Lower leg skin (tissue), 3 donors: Measurements from ENCODE around the gene FLT3.
"Not testable (repeated sequence)": the region's sequence is repeated elsewhere in the genome, so short reads cannot be mapped to it uniquely, and the experiment has no call there.

Source experiments
- POLR2A ChIP-seq, 2 donors: fragments of 450-650 bp; IDR thresholded peaks; one replicate each; pipeline ENCODE4 v1.6.1; 2016 to 2017; ENCODE audit warnings: antibody characterized with exemption in 2 of 2, mild to moderate bottlenecking in 1 of 2, moderate library complexity in 1 of 2
- TF ChIP-seq, protein P1 (sequence below), 3 donors: fragments of 450-650 bp; IDR thresholded peaks; one replicate each; pipeline ENCODE4 v1.5.1; 2016; ENCODE audit warnings: antibody characterized with exemption in 3 of 3, mild to moderate bottlenecking in 3 of 3, moderate library complexity in 2 of 3

- TF ChIP-seq, protein P1, sequence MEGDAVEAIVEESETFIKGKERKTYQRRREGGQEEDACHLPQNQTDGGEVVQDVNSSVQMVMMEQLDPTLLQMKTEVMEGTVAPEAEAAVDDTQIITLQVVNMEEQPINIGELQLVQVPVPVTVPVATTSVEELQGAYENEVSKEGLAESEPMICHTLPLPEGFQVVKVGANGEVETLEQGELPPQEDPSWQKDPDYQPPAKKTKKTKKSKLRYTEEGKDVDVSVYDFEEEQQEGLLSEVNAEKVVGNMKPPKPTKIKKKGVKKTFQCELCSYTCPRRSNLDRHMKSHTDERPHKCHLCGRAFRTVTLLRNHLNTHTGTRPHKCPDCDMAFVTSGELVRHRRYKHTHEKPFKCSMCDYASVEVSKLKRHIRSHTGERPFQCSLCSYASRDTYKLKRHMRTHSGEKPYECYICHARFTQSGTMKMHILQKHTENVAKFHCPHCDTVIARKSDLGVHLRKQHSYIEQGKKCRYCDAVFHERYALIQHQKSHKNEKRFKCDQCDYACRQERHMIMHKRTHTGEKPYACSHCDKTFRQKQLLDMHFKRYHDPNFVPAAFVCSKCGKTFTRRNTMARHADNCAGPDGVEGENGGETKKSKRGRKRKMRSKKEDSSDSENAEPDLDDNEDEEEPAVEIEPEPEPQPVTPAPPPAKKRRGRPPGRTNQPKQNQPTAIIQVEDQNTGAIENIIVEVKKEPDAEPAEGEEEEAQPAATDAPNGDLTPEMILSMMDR (IDR thresholded peaks at IDR 0.05), result not testable (repeated sequence)
- TF ChIP-seq POLR2A (IDR thresholded peaks at IDR 0.05), result not testable (repeated sequence)
Measured at GRCh38 chr13:28077820-28078219, 22.6 kb downstream of the FLT3 start.
